Measurements from ENCODE around the gene CCDC24.

CCDC24 gene

DNA sequence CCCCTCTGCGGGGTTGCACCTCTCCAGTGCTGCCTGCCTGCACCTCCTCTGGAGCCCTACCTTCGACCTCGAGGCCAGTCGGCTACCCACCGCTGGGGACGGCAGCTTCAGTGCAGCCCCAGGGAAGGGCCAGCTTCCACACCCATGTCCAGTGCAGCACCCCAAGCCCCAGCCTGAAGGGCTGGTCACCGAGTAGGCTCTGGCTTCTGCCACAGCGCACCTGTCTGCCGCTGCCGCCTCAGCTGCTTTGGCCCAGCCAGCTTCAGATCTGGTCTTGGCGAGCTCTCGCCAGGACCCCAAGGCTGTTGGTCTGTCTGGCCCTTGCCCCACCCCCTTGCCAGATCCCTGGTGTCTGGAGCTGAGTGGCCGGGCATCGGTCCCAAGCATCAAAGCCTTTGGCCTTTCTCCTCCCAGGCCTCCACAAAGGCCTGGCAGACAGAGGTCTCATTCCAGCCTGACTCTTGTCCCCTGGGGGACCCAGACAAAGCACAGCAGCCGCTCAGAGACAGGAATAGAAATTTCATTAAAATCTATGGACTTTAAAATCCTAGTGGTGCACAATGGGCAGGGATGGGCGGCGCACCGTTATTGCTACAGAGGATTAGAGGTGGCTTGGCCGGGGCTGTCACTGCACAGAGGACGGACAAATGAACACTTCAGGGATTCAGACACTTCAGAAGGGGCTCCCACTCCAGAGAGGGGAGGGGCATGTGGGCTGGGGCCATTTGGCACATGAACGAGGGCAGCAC lies 4.8 kb downstream of the CCDC24 start:
- H3K18ac ChIP-seq (ENCODE audit: low read length) = peak overlapping the region; percentile 83
- H3K14ac ChIP-seq (ENCODE audit: low read length) = peak overlapping the region; percentile 75
- H3K4me1 ChIP-seq (ENCODE audit: control insufficient read depth in 2 of 2, insufficient read depth in 1 of 2, low read depth in 1 of 2, low read length in 2 of 2) = peaks cover 16 to 27% of the 10 kb centered on the region in 2 donors
- H2BK12ac ChIP-seq (ENCODE audit: low read length) = peak overlapping the region; percentile 30
- peak overlapping the region; percentile 4 for H3K4me2 ChIP-seq (ENCODE audit: insufficient read depth, low read length, poor library complexity, severe bottlenecking)
- peaks cover 0 to 16% of the 10 kb centered on the region in 2 donors for H3K36me3 ChIP-seq (replicated peaks in 1 of 2; ENCODE audit: control insufficient read depth in 2 of 2, insufficient read depth in 2 of 2, low read length in 2 of 2)
- H3K9ac ChIP-seq (ENCODE audit: low read depth, low read length, poor library complexity) = peak overlapping the region; percentile 63
- WGBS, 2 donors (ENCODE audit: extremely low coverage in 2 of 2, insufficient read length in 2 of 2, insufficient replicate concordance in 1 of 2) = no CpG with 5 or more reads among the region's 21 CpGs
- peaks cover 2% of the 10 kb centered on the region for H3K79me1 ChIP-seq (ENCODE audit: low read depth, low read length)
- H4K91ac ChIP-seq (ENCODE audit: low read depth, low read length, poor library complexity) = no peak overlapping the region
- no peak for DNase-seq (ENCODE audit: low spot score)
- peak overlapping the region; percentile 43 for H3K27ac ChIP-seq (replicated peaks; ENCODE audit: low read length)
- peak overlapping the region; percentile 63 for H3K23ac ChIP-seq (ENCODE audit: low read depth, low read length, poor library complexity)
- peak overlapping the region; percentile 46 for H2AFZ ChIP-seq (ENCODE audit: low read length)
- no peak overlapping the region for H3K4me3 ChIP-seq (ENCODE audit: low read length in 2 of 2)
- H3K27me3 ChIP-seq (ENCODE audit: control insufficient read depth in 3 of 3, insufficient read depth in 3 of 3, low read depth in 1 of 3, low read length in 3 of 3) = no peaks in the 10 kb centered on the region
- H2BK120ac ChIP-seq (ENCODE audit: low read depth, low read length) = no peak overlapping the region
- no peaks in the 10 kb centered on the region for H3K9me3 ChIP-seq (replicated peaks in 1 of 2; ENCODE audit: control insufficient read depth in 2 of 2, insufficient read depth in 1 of 2, low read depth in 1 of 2, low read length in 2 of 2)
- no peak overlapping the region for H3K4ac ChIP-seq (ENCODE audit: low read length)
- H2AK5ac ChIP-seq (ENCODE audit: low read depth, low read length) = peak overlapping the region; percentile 63
- no peak overlapping the region for H2BK5ac ChIP-seq (ENCODE audit: low read length)
- H4K8ac ChIP-seq (ENCODE audit: low read depth, low read length) = no peak overlapping the region
- no peak overlapping the region for H2BK15ac ChIP-seq (ENCODE audit: low read length)

GRCh38 chr1:43996733-43997115 lies 5.3 kb downstream of the CCDC24 start:
- Histone ChIP-seq H3K14ac (ENCODE audit: low read length) (peak overlapping the region; percentile 31), H2BK5ac (ENCODE audit: low read length) (peak overlapping the region; percentile 13), H3K4me1 (ENCODE audit: control insufficient read depth in 2 of 2, insufficient read depth in 1 of 2, low read depth in 1 of 2, low read length in 2 of 2) (peaks cover 16 to 27% of the 10 kb centered on the region in 2 donors), H3K36me3 (replicated peaks in 1 of 2; ENCODE audit: control insufficient read depth in 2 of 2, insufficient read depth in 2 of 2, low read length in 2 of 2) (peaks cover 0 to 19% of the 10 kb centered on the region in 2 donors), H4K8ac (ENCODE audit: low read depth, low read length) (no peak overlapping the region), H3K27me3 (ENCODE audit: control insufficient read depth in 3 of 3, insufficient read depth in 3 of 3, low read depth in 1 of 3, low read length in 3 of 3) (no peaks in the 10 kb centered on the region), H3K4me3 (ENCODE audit: low read length in 2 of 2) (no peak overlapping the region), H3K18ac (ENCODE audit: low read length) (peak overlapping the region; percentile 83), H2BK12ac (ENCODE audit: low read length) (no peak overlapping the region), H3K27ac (replicated peaks; ENCODE audit: low read length) (no peak overlapping the region), H3K4ac (ENCODE audit: low read length) (no peak overlapping the region), H2BK120ac (ENCODE audit: low read depth, low read length) (no peak overlapping the region), H4K91ac (ENCODE audit: low read depth, low read length, poor library complexity) (no peak overlapping the region), H3K9ac (ENCODE audit: low read depth, low read length, poor library complexity) (peak overlapping the region; percentile 4), H2BK15ac (ENCODE audit: low read length) (no peak overlapping the region), H3K9me3 (replicated peaks in 1 of 2; ENCODE audit: control insufficient read depth in 2 of 2, insufficient read depth in 1 of 2, low read depth in 1 of 2, low read length in 2 of 2) (no peaks in the 10 kb centered on the region), H2AK5ac (ENCODE audit: low read depth, low read length) (peak overlapping the region; percentile 63), H2AFZ (ENCODE audit: low read length) (peak overlapping the region; percentile 46), H3K4me2 (ENCODE audit: insufficient read depth, low read length, poor library complexity, severe bottlenecking) (peak overlapping the region; percentile 4), H3K23ac (ENCODE audit: low read depth, low read length, poor library complexity) (peak overlapping the region; percentile 63), H3K79me1 (ENCODE audit: low read depth, low read length) (peaks cover 2% of the 10 kb centered on the region)
- no CpG with 5 or more reads among the region's 6 CpGs for WGBS, 2 donors (ENCODE audit: extremely low coverage in 2 of 2, insufficient read length in 2 of 2, insufficient replicate concordance in 1 of 2)
- DNase-seq (ENCODE audit: low spot score) = no peak

GRCh38 chr1:43997295-43997999 lies 6.0 kb downstream of the CCDC24 start:
- H3K27me3 ChIP-seq (ENCODE audit: control insufficient read depth in 3 of 3, insufficient read depth in 3 of 3, low read depth in 1 of 3, low read length in 3 of 3) = no peaks in the 10 kb centered on the region
- peaks cover 2% of the 10 kb centered on the region for H3K79me1 ChIP-seq (ENCODE audit: low read depth, low read length)
- DNase-seq (ENCODE audit: low spot score) = no peak
- H2BK120ac ChIP-seq (ENCODE audit: low read depth, low read length) = no peak overlapping the region
- H3K18ac ChIP-seq (ENCODE audit: low read length) = peak overlapping the region; percentile 83
- H2AFZ ChIP-seq (ENCODE audit: low read length) = no peak overlapping the region
- peak overlapping the region; percentile 90 for H2BK12ac ChIP-seq (ENCODE audit: low read length)
- peak overlapping the region; percentile 63 for H2AK5ac ChIP-seq (ENCODE audit: low read depth, low read length)
- no peak overlapping the region for H3K14ac ChIP-seq (ENCODE audit: low read length)
- H2BK15ac ChIP-seq (ENCODE audit: low read length) = no peak overlapping the region
- H4K91ac ChIP-seq (ENCODE audit: low read depth, low read length, poor library complexity) = no peak overlapping the region
- H3K27ac ChIP-seq (replicated peaks; ENCODE audit: low read length) = no peak overlapping the region
- peaks cover 16 to 24% of the 10 kb centered on the region in 2 donors for H3K4me1 ChIP-seq (ENCODE audit: control insufficient read depth in 2 of 2, insufficient read depth in 1 of 2, low read depth in 1 of 2, low read length in 2 of 2)
- H2BK5ac ChIP-seq (ENCODE audit: low read length) = peak overlapping the region; percentile 13
- H4K8ac ChIP-seq (ENCODE audit: low read depth, low read length) = peak overlapping the region; percentile 43
- H3K9ac ChIP-seq (ENCODE audit: low read depth, low read length, poor library complexity) = no peak overlapping the region
- H3K4me3 ChIP-seq (ENCODE audit: low read length in 2 of 2) = peak overlapping the region in 1 of 2 donors; percentile 20
- H3K4me2 ChIP-seq (ENCODE audit: insufficient read depth, low read length, poor library complexity, severe bottlenecking) = no peak overlapping the region
- peaks cover 0 to 24% of the 10 kb centered on the region in 2 donors for H3K36me3 ChIP-seq (replicated peaks in 1 of 2; ENCODE audit: control insufficient read depth in 2 of 2, insufficient read depth in 2 of 2, low read length in 2 of 2)
- H3K23ac ChIP-seq (ENCODE audit: low read depth, low read length, poor library complexity) = peak overlapping the region; percentile 85
- WGBS, 2 donors (ENCODE audit: extremely low coverage in 2 of 2, insufficient read length in 2 of 2, insufficient replicate concordance in 1 of 2) = no CpG with 5 or more reads among the region's 22 CpGs
- no peak overlapping the region for H3K4ac ChIP-seq (ENCODE audit: low read length)
- H3K9me3 ChIP-seq (replicated peaks in 1 of 2; ENCODE audit: control insufficient read depth in 2 of 2, insufficient read depth in 1 of 2, low read depth in 1 of 2, low read length in 2 of 2) = no peaks in the 10 kb centered on the region

GRCh38 chr1:43998000-43998378 lies 6.6 kb downstream of the CCDC24 start:
- DNase-seq (ENCODE audit: low spot score) = no peak
- Histone ChIP-seq H3K4ac (ENCODE audit: low read length) (no peak overlapping the region), H2BK12ac (ENCODE audit: low read length) (no peak overlapping the region), H3K23ac (ENCODE audit: low read depth, low read length, poor library complexity) (peak overlapping the region; percentile 85), H3K18ac (ENCODE audit: low read length) (peak overlapping the region; percentile 64), H2AFZ (ENCODE audit: low read length) (no peak overlapping the region), H3K4me1 (ENCODE audit: control insufficient read depth in 2 of 2, insufficient read depth in 1 of 2, low read depth in 1 of 2, low read length in 2 of 2) (peaks cover 16 to 21% of the 10 kb centered on the region in 2 donors), H2AK5ac (ENCODE audit: low read depth, low read length) (peak overlapping the region; percentile 63), H3K9ac (ENCODE audit: low read depth, low read length, poor library complexity) (no peak overlapping the region), H3K4me2 (ENCODE audit: insufficient read depth, low read length, poor library complexity, severe bottlenecking) (no peak overlapping the region), H2BK15ac (ENCODE audit: low read length) (no peak overlapping the region), H3K36me3 (replicated peaks in 1 of 2; ENCODE audit: control insufficient read depth in 2 of 2, insufficient read depth in 2 of 2, low read length in 2 of 2) (peaks cover 0 to 24% of the 10 kb centered on the region in 2 donors), H4K8ac (ENCODE audit: low read depth, low read length) (no peak overlapping the region), H3K9me3 (replicated peaks in 1 of 2; ENCODE audit: control insufficient read depth in 2 of 2, insufficient read depth in 1 of 2, low read depth in 1 of 2, low read length in 2 of 2) (no peaks in the 10 kb centered on the region), H3K14ac (ENCODE audit: low read length) (peak overlapping the region; percentile 23), H3K27ac (replicated peaks; ENCODE audit: low read length) (no peak overlapping the region), H2BK5ac (ENCODE audit: low read length) (peak overlapping the region; percentile 13), H3K79me1 (ENCODE audit: low read depth, low read length) (peaks cover 2% of the 10 kb centered on the region), H3K4me3 (ENCODE audit: low read length in 2 of 2) (peak overlapping the region in 1 of 2 donors; percentile 20), H3K27me3 (ENCODE audit: control insufficient read depth in 3 of 3, insufficient read depth in 3 of 3, low read depth in 1 of 3, low read length in 3 of 3) (no peaks in the 10 kb centered on the region), H4K91ac (ENCODE audit: low read depth, low read length, poor library complexity) (no peak overlapping the region), H2BK120ac (ENCODE audit: low read depth, low read length) (no peak overlapping the region)
- no CpG with 5 or more reads among the region's 11 CpGs for WGBS, 2 donors (ENCODE audit: extremely low coverage in 2 of 2, insufficient read length in 2 of 2, insufficient replicate concordance in 1 of 2)

Data from neuronal stem cell (in vitro differentiated cells).